Gastrocnemius medialis (tissue), 4 donors: ENCODE results near the gene CCM2. TPM values are rescaled to one million over a fixed set of nuclear protein-coding genes. Genes with fewer than 3 reads are reported as not detected.

Source experiments
- ATAC-seq, 2 donors: fragments of 150-250 bp; one replicate each; pipeline ENCODE4 v1.9.1; 2016
- DNase-seq, 2 donors: peaks; one replicate each; pipeline ENCODE4 v3.0.0-alpha.2; 2019
- H3K27ac ChIP-seq, 4 donors: fragments of 200-600 bp; sonication (generic); 1 replicate in 1 of 4; 2 replicates in 3 of 4; pipeline ENCODE4 v1.5.1; 2016 to 2018; ENCODE audit warnings: mild to moderate bottlenecking in 2 of 4, moderate library complexity in 1 of 4
- H3K27me3 ChIP-seq, 3 donors: fragments of 200-600 bp; sonication (generic) in 2 of 3; 1 replicate in 1 of 3; 2 replicates in 2 of 3; pipeline versions ENCODE4 v1.5.1 to v1.6.0; 2016 to 2019; ENCODE audit warnings: mild to moderate bottlenecking in 1 of 3, moderate library complexity in 1 of 3
- H3K36me3 ChIP-seq, 2 donors: fragments of 200-600 bp; sonication (generic) in 1 of 2; one replicate each; pipeline ENCODE4 v1.5.1; 2017 to 2018
- H3K4me1 ChIP-seq, 2 donors: fragments of 200-600 bp; sonication (generic) in 1 of 2; one replicate each; pipeline ENCODE4 v1.5.1; 2016 to 2017; ENCODE audit warnings: mild to moderate bottlenecking in 2 of 2
- H3K4me3 ChIP-seq, 4 donors: fragments of 200-600 bp; sonication (generic) in 3 of 4; 1 replicate in 1 of 4; 2 replicates in 3 of 4; pipeline ENCODE4 v1.5.1; 2016 to 2019; ENCODE audit warnings: mild to moderate bottlenecking in 2 of 4
- H3K9me3 ChIP-seq, 3 donors: fragments of 200-600 bp; sonication (generic) in 2 of 3; 1 replicate in 1 of 3; 2 replicates in 2 of 3; pipeline ENCODE4 v1.5.1; 2016 to 2019
- POLR2A ChIP-seq, 2 donors: fragments of 450-650 bp; IDR thresholded peaks; one replicate each; pipeline ENCODE4 v1.6.1; 2017; ENCODE audit warnings: antibody characterized with exemption in 2 of 2, mild to moderate bottlenecking in 2 of 2, moderate library complexity in 2 of 2
- in situ Hi-C, 4 donors: fragments of 200-750 bp; cut with MboI; loops; one replicate each; pipeline versions ENCODE4 v1.15.0 to v1.8.0; 2017; ENCODE audit warnings: low sequenced_read_pairs in 4 of 4
- intact Hi-C: fragments of 100-400 bp; cut with DNase I; formaldehyde crosslinking; loops from one replicate; pipeline ENCODE4 v1.15.1; 2023; ENCODE audit warnings: low total_unique reads
- total RNA-seq, 4 donors: library from RNA; depleted of rRNA; stranded (reverse); fragments of >200 nt; gene quantifications; one replicate each; pipeline versions ENCODE4 v1.1.0 to v1.2.3, GENCODE V29; 2016
- TF ChIP-seq, protein P1 (sequence below), 5 experiments: fragments of 450-650 bp in 3 of 5; fragments of 200-600 bp in 2 of 5; sonication (generic) in 2 of 5; IDR thresholded peaks in 4 of 5; conservative IDR thresholded peaks in 1 of 5; 1 replicate in 4 of 5; 2 replicates in 1 of 5; pipeline ENCODE4 v1.5.1; 2016 to 2019; ENCODE audit warnings: antibody characterized with exemption in 5 of 5, mild to moderate bottlenecking in 3 of 5, moderate library complexity in 3 of 5

Gene CCM2
- total RNA-seq, 4 donors from 2014 or later, result 37.7 to 61.8 (median 47.4) TPM

DNA sequence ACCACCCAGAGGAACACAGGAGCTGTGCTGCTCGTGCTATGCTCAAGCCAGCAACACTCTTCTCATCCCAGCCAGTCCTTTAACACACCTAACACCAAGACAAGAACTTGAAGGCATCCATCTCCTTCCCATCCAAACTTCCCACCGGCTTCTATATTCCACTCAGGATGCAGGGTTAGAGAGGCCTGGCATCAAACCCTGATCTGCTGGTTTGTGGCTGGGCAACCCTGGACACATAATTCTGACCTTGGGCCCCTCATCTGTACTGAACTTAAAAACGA, 15.6 kb upstream of the CCM2 start:
- ATAC-seq, result no peak
- H3K9me3 ChIP-seq, result no peaks in the 10 kb centered on the region
- no peak overlapping the region for H3K4me3 ChIP-seq
- peaks cover 2 to 42% of the 10 kb centered on the region in 2 donors for H3K36me3 ChIP-seq
- intact Hi-C loops, result no loop called here
- no peaks in the 10 kb centered on the region for H3K27me3 ChIP-seq
- DNase-seq, result no peak
- H3K27ac ChIP-seq, result peak overlapping the region in 1 of 4 donors; percentile 93
- in situ Hi-C loops, result loop anchor here in 1 of 4 donors (10.0 kb wide), 1 partner anchor 130 kb away; the partner anchor contains the start of gene TBRG4
- peaks cover 18 to 22% of the 10 kb centered on the region in 2 donors for H3K4me1 ChIP-seq
- TF ChIP-seq, protein P1, sequence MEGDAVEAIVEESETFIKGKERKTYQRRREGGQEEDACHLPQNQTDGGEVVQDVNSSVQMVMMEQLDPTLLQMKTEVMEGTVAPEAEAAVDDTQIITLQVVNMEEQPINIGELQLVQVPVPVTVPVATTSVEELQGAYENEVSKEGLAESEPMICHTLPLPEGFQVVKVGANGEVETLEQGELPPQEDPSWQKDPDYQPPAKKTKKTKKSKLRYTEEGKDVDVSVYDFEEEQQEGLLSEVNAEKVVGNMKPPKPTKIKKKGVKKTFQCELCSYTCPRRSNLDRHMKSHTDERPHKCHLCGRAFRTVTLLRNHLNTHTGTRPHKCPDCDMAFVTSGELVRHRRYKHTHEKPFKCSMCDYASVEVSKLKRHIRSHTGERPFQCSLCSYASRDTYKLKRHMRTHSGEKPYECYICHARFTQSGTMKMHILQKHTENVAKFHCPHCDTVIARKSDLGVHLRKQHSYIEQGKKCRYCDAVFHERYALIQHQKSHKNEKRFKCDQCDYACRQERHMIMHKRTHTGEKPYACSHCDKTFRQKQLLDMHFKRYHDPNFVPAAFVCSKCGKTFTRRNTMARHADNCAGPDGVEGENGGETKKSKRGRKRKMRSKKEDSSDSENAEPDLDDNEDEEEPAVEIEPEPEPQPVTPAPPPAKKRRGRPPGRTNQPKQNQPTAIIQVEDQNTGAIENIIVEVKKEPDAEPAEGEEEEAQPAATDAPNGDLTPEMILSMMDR (IDR thresholded peaks at IDR 0.05 in 4 of 5, conservative IDR thresholded peaks at IDR 0.05 in 1 of 5), result no peak
- TF ChIP-seq POLR2A (IDR thresholded peaks at IDR 0.05), result no peak

DNA sequence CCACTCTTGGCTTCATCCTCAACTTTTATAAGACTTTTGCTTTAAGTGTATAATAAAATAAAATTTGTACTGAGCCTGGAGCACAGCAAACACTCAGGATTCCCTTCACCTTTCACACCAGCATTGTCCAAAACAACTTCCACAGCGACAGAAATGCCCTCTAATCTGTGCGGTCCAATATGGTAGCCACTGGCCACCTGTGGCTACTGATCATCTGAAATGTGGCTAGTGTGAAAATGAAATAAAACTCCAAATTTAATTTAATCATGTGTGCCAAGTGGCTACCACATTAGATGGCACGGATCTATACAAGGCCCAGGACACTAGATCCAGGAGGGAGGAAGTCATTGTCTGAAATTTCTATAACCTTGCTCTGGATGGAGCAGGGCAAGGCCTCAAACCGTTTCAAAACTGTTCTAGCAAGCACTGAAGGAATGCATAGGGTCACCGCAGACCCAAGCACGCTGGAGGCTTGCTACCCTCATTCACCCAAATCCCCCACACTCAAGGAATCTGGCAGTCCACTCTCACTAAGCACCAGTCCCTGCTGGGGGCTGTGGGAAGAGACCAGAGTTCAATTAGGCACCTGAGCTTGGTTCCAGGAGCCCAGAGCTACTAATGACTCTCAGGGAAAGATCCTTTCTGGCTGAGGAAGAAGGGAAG, 14.8 kb upstream of the CCM2 start:
- in situ Hi-C loops (loop anchor here in 1 of 4 donors (10.0 kb wide), 1 partner anchor 130 kb away; the partner anchor contains the start of gene TBRG4), intact Hi-C loops (no loop called here)
- Histone ChIP-seq H3K9me3 (no peaks in the 10 kb centered on the region), H3K27me3 (no peaks in the 10 kb centered on the region), H3K27ac (peak overlapping the region; percentile 92 to 98 (median 94)), H3K4me3 (peak overlapping the region; percentile 60 to 77 (median 69)), H3K36me3 (peaks cover 2 to 38% of the 10 kb centered on the region in 2 donors), H3K4me1 (peaks cover 18 to 22% of the 10 kb centered on the region in 2 donors)
- DNase-seq (no peak), ATAC-seq (no peak)
- no peak for TF ChIP-seq POLR2A (IDR thresholded peaks at IDR 0.05)

DNA sequence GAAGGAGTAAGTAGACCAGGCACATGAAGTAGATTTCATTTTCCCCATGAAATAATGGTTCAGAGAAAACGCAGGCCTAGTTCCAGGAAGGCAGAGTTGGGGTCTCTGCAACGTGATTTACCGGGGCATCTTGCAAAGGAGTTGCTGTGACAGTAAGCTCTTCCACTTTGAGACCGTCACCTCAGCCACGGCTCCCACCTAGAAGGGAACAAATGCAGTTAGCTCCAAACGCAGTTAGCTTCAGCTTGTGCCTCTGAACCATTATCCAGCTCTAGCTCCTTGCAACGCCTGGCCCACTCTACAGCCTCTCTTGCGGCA, 14.1 kb upstream of the CCM2 start:
- DNase-seq (no peak), ATAC-seq (no peak)
- in situ Hi-C loops, result loop anchor here in 1 of 4 donors (10.0 kb wide), 1 partner anchor 129 kb away; the partner anchor contains the start of gene TBRG4
- Histone ChIP-seq H3K9me3 (no peaks in the 10 kb centered on the region), H3K27me3 (no peaks in the 10 kb centered on the region), H3K4me1 (peaks cover 18 to 22% of the 10 kb centered on the region in 2 donors), H3K4me3 (peak overlapping the region; percentile 60 to 77 (median 69)), H3K27ac (peak overlapping the region; percentile 92 to 98 (median 94)), H3K36me3 (peaks cover 2 to 38% of the 10 kb centered on the region in 2 donors)
- intact Hi-C loops, result loop anchor here (1.0 to 2.0 kb wide), 3 partner anchors 13 to 125 kb away; partner anchors contain the start of genes PURB and TBRG4
- no peak for TF ChIP-seq POLR2A (IDR thresholded peaks at IDR 0.05)
- TF ChIP-seq, protein P1 (IDR thresholded peaks at IDR 0.05 in 4 of 5, conservative IDR thresholded peaks at IDR 0.05 in 1 of 5), result no peak

DNA sequence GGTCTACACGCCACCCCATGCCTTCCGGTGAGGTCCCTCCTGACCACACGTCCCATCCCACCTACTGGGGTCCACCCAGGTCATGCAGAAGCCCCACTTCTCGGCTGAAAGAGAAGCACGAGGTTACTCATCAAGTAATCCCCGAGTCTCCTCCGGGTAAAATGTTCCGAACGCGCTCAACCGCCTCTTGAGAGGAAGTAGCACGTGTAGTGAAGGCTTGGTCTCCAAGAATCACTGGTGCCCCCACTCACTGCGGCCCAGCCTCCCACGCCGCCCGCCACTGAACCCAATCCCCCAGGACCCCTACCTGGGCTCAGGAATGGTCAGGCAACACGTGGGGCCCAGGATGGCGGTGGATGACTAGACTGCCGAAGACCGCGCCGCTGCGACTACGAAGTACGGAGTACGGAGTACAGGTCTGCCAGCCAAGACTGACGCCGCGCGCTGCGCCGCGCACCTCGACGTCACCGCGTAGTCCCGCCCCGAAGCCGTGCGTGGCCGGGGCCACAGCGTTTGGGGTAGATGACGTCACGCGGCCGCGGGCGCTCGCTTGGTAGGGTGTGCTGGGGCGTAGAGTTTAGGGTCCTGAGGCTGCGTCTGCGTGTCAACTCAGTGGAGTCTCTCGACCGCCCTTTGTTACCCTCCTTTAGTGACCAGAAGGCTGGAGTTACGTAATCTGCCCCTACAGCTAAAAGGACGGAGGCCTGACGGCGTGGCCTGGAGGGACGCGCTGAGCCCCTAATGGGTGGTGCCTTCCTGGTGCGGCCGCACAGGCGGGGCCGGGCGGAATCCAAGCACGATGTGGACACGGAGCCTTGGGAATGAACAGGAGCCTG, 13.6 kb upstream of the CCM2 start:
- H3K27me3 ChIP-seq, result no peaks in the 10 kb centered on the region
- peak overlapping the region; percentile 92 to 98 (median 94) for H3K27ac ChIP-seq
- H3K9me3 ChIP-seq, result no peaks in the 10 kb centered on the region
- in situ Hi-C loops, result loop anchor here in 1 of 4 donors (10.0 kb wide), 1 partner anchor 128 kb away; the partner anchor contains the start of gene TBRG4
- TF ChIP-seq POLR2A (IDR thresholded peaks at IDR 0.05), result peak; percentile 90 to 94
- TF ChIP-seq, protein P1 (IDR thresholded peaks at IDR 0.05 in 4 of 5, conservative IDR thresholded peaks at IDR 0.05 in 1 of 5), result no peak
- peaks cover 2 to 37% of the 10 kb centered on the region in 2 donors for H3K36me3 ChIP-seq
- DNase-seq, result peak; percentile 82 to 90
- ATAC-seq, result peak; percentile 96 to 97
- H3K4me1 ChIP-seq, result peaks cover 18 to 22% of the 10 kb centered on the region in 2 donors
- H3K4me3 ChIP-seq, result peak overlapping the region; percentile 60 to 77 (median 69)
- intact Hi-C loops, result loop anchor here (1.0 to 2.0 kb wide), 3 partner anchors 13 to 124 kb away; partner anchors contain the start of genes PURB and TBRG4
